Kidney (tissue), 14 donors: Measurements from ENCODE around the gene LGR6. TPM values are rescaled to one million over a fixed set of nuclear protein-coding genes. Genes with fewer than 3 reads are reported as not detected.

Experiments
- DNase-seq, 5 donors: peaks; one replicate each; pipeline ENCODE4 v3.0.0-alpha.2; 2013 to 2020
- FAIRE-seq: peaks from 2 replicates; lab custom pipeline; 2012; peaks lifted over from hg19 to GRCh38; lab: Jason Lieb, UNC
- H3K27ac ChIP-seq, 2 donors: one replicate each; pipeline ENCODE4 v1.7.0; 2013; ENCODE audit warnings: low read depth in 2 of 2, low read length in 2 of 2, inconsistent platforms in 1 of 2
- H3K27me3 ChIP-seq: one replicate; pipeline ENCODE4 v1.7.1; 2013; ENCODE audit warnings: low read length, inconsistent platforms; ENCODE audit not compliant: control insufficient read depth, insufficient read depth
- H3K36me3 ChIP-seq, 3 donors: one replicate each; pipeline versions ENCODE4 v1.7.0 to v1.7.1; 2013; ENCODE audit warnings: low read length in 3 of 3, control low read depth in 1 of 3, inconsistent platforms in 1 of 3; ENCODE audit not compliant: insufficient read depth in 3 of 3, control insufficient read depth in 2 of 3
- H3K4me1 ChIP-seq, 3 donors: one replicate each; pipeline versions ENCODE4 v1.7.0 to v1.7.1; 2013; ENCODE audit warnings: low read length in 3 of 3, inconsistent platforms in 1 of 3, low read depth in 1 of 3; ENCODE audit not compliant: control insufficient read depth in 2 of 3, insufficient read depth in 2 of 3
- H3K4me3 ChIP-seq, 3 donors: one replicate each; pipeline versions ENCODE4 v1.7.0 to v1.8.1; 2013; ENCODE audit warnings: low read length in 3 of 3, control low read depth in 1 of 3, inconsistent platforms in 1 of 3
- H3K9ac ChIP-seq, 3 donors: one replicate each; pipeline versions ENCODE4 v1.7.0 to v1.7.1; 2013; ENCODE audit warnings: low read length in 3 of 3, control low read depth in 1 of 3, inconsistent platforms in 1 of 3
- H3K9me3 ChIP-seq, 3 donors: one replicate each; pipeline versions ENCODE4 v1.7.0 to v1.7.1; 2013; ENCODE audit warnings: low read length in 3 of 3, control low read depth in 1 of 3, inconsistent platforms in 1 of 3; ENCODE audit not compliant: control insufficient read depth in 2 of 3, insufficient read depth in 1 of 3
- intact Hi-C: fragments of 100-400 bp; cut with DNase I; formaldehyde crosslinking; loops from one replicate; pipeline ENCODE4 v1.11.1; 2022
- polyA plus RNA-seq: library from polyadenylated mRNA; stranded (reverse); fragments of 350-450 nt; fragmentation: Illumina TruSeq; extraction: RNeasy Lipid Tissue Mini Kit (QIAGEN cat#74804); gene quantifications from one replicate; pipeline ENCODE4 v1.2.3, GENCODE V29; 2014; ENCODE audit warnings: low read depth, low replicate concordance; ENCODE audit not compliant: insufficient read depth
- total RNA-seq: library from RNA; stranded (reverse); fragmentation: NEBNext Ultra II Directional; extraction: Animal tissue kit (Norgen Biotek cat#: 25700); gene quantifications from one replicate; pipeline ENCODE4 v1.2.1, GENCODE V29; 2021
- TF ChIP-seq, protein P1 (sequence below): IDR thresholded peaks from 3 replicates; pipeline ENCODE4 v1.5.1; 2012; ENCODE audit warnings: mild to moderate bottlenecking, moderate library complexity, borderline replicate concordance; ENCODE audit not compliant: insufficient read depth; ENCODE audit errors: extremely low read depth
- donor health status: control.
- donor health status: control.
- donor health status: control.
- donor health status: control.
- donor health status: control.
- donor health status: DM: yes; HTN: yes; CAD: no.
- donor health status: Normal renal cell carcinoma (clear cell type).

Gene LGR6
- total and polyA plus RNA-seq, 2 donors from 2014 or later: 1.8 to 4.1 TPM

GRCh38 chr1:202216691-202217090 lies 23.1 kb downstream of the LGR6 start:
- Histone ChIP-seq H3K4me1 (peaks cover 0 to 2% (median 0%) of the 10 kb centered on the region in 3 donors), H3K4me3 (no peak overlapping the region), H3K9ac (no peak overlapping the region), H3K9me3 (no peaks in the 10 kb centered on the region), H3K27ac (no peak overlapping the region), H3K27me3 (peaks cover 4% of the 10 kb centered on the region), H3K36me3 (no peaks in the 10 kb centered on the region)
- DNase-seq (no peak), FAIRE-seq (no peak)
- TF ChIP-seq, protein P1, sequence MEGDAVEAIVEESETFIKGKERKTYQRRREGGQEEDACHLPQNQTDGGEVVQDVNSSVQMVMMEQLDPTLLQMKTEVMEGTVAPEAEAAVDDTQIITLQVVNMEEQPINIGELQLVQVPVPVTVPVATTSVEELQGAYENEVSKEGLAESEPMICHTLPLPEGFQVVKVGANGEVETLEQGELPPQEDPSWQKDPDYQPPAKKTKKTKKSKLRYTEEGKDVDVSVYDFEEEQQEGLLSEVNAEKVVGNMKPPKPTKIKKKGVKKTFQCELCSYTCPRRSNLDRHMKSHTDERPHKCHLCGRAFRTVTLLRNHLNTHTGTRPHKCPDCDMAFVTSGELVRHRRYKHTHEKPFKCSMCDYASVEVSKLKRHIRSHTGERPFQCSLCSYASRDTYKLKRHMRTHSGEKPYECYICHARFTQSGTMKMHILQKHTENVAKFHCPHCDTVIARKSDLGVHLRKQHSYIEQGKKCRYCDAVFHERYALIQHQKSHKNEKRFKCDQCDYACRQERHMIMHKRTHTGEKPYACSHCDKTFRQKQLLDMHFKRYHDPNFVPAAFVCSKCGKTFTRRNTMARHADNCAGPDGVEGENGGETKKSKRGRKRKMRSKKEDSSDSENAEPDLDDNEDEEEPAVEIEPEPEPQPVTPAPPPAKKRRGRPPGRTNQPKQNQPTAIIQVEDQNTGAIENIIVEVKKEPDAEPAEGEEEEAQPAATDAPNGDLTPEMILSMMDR: no peak
- intact Hi-C loops: no loop called here

- FAIRE-seq (no peak), DNase-seq (no peak)
- intact Hi-C loops: no loop called here
- H3K27ac ChIP-seq: no peak overlapping the region
- TF ChIP-seq, protein P1: no peak
- H3K36me3 ChIP-seq: no peaks in the 10 kb centered on the region
- no peak overlapping the region for H3K4me3 ChIP-seq
- peaks cover 4% of the 10 kb centered on the region for H3K27me3 ChIP-seq
- H3K9ac ChIP-seq: no peak overlapping the region
- H3K4me1 ChIP-seq: peaks cover 0 to 2% (median 0%) of the 10 kb centered on the region in 3 donors
- H3K9me3 ChIP-seq: no peaks in the 10 kb centered on the region
These were observed 23.9 kb downstream of the LGR6 start for GRCh38 chr1:202217516-202217915.

DNA sequence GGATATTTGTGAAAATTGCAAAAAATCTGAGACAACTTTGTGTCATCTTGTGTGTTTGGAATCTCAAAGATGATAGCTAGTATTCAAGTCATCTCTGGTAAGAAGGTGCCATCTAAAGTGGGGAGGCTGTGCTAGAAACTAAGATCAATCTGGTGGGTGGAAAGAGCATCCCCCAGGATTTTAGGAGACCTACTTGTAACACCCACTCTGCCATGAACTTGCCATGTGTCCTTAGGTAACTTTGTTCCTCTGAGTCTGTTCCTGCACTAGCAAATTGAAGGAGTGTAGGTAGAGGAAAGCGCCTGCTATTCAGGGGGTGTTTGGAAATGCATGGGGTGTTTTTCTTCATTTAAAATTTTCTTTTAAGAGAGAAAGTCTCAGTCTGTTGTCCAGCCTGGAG lies 24.4 kb downstream of the LGR6 start:
- H3K36me3 ChIP-seq: no peaks in the 10 kb centered on the region
- H3K9ac ChIP-seq: no peak overlapping the region
- H3K4me1 ChIP-seq: peaks cover 0 to 2% (median 0%) of the 10 kb centered on the region in 3 donors
- intact Hi-C loops: no loop called here
- peaks cover 4% of the 10 kb centered on the region for H3K27me3 ChIP-seq
- no peaks in the 10 kb centered on the region for H3K9me3 ChIP-seq
- no peak for DNase-seq
- FAIRE-seq: no peak
- H3K4me3 ChIP-seq: no peak overlapping the region
- H3K27ac ChIP-seq: no peak overlapping the region
- TF ChIP-seq, protein P1: no peak

DNA sequence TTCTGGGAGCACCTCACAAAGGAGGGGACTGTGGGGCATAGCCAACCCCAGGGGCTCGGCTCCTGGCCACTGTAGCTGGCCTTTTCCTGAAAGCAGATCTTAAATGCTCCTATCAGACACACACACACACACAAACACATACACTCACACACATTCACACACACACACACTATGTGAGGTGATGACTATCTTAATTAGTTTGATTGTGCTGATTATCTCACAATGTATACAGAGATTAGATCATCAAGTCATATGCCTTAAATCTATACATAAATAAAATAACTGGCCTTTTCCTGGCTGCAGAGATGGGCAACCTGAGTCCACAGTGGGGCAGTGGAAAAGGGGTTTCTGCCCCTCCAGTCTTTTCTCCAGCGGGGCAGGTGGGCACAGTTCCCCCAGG lies 27.1 kb downstream of the LGR6 start:
- no peak for FAIRE-seq

More for the DNA sequence above, 27.1 kb downstream of the LGR6 start:
- H3K9ac ChIP-seq: no peak overlapping the region
- intact Hi-C loops: no loop called here
- no peak overlapping the region for H3K27ac ChIP-seq
- H3K4me3 ChIP-seq: no peak overlapping the region
- no peak for DNase-seq
- TF ChIP-seq, protein P1: no peak
- no peaks in the 10 kb centered on the region for H3K36me3 ChIP-seq
- no peaks in the 10 kb centered on the region for H3K27me3 ChIP-seq
- H3K9me3 ChIP-seq: no peaks in the 10 kb centered on the region
- no peaks in the 10 kb centered on the region for H3K4me1 ChIP-seq
